HepG2 (cell line): Measurements from ENCODE around the gene IL32.

Experiments used
- KDM5A ChIP-seq: fragments of 200-600 bp; sonication (generic); IDR thresholded peaks from 2 replicates; pipeline ENCODE4 v1.7.0; 2018; ENCODE audit warnings: antibody characterized with exemption, mild to moderate bottlenecking, low read length, borderline replicate concordance
- MLX ChIP-seq: IDR thresholded peaks from 2 replicates; pipeline ENCODE4 v1.6.1; 2016
- YY1 ChIP-seq: IDR thresholded peaks from 2 replicates; pipeline ENCODE4 v1.6.1; 2011; ENCODE audit warnings: low read length, low read depth, moderate library complexity, mild to moderate bottlenecking; ENCODE audit not compliant: insufficient read depth, insufficient replicate concordance
- ZNF124 ChIP-seq: sonication (generic); formaldehyde crosslinking; IDR thresholded peaks from 2 replicates; pipeline ENCODE4 v1.4.0; 2020; ENCODE audit warnings: missing genetic modification reagents

GRCh38 chr16:3042376-3042775 is 23.1 kb upstream of the IL32 start:
- TF ChIP-seq KDM5A, result no peak
- TF ChIP-seq YY1, result no peak
- no peak for TF ChIP-seq ZNF124 (CRISPR knock-in tag)
- TF ChIP-seq MLX (CRISPR knock-in tag), result no peak
